ENCODE results near the gene SRSF2.
"Not testable (repeated sequence)": the region's sequence is repeated elsewhere in the genome, so short reads cannot be mapped to it uniquely, and the experiment has no call there.

The SRSF2 gene

GRCh38 chr17:76737082-76737675 is at the start of gene SRSF2:
TSS of gene SRSF2 (minus strand) at chr17:76737331. CDS start at chr17:76737160, 171 bp downstream.
- peak; percentile 99 for DNase-seq

- no peak for DNase-seq
Observed at GRCh38 chr17:76784926-76785325, 47.8 kb upstream of the SRSF2 start.

GRCh38 chr17:76783146-76783545 is 46.0 kb upstream of the SRSF2 start:
- no peak for DNase-seq

GRCh38 chr17:76781056-76781982 is 44.2 kb upstream of the SRSF2 start:
- no peak for DNase-seq

GRCh38 chr17:76775021-76775600 is 38.0 kb upstream of the SRSF2 start:
- DNase-seq: no peak

- DNase-seq: peak; percentile 23
Observed at GRCh38 chr17:76772842-76773525, 35.9 kb upstream of the SRSF2 start.

GRCh38 chr17:76758570-76758969 is 21.4 kb upstream of the SRSF2 start:
- no peak for DNase-seq

GRCh38 chr17:76757256-76757655 is 20.1 kb upstream of the SRSF2 start:
- no peak for DNase-seq

GRCh38 chr17:76755285-76755684 is 18.2 kb upstream of the SRSF2 start:
- DNase-seq: no peak

- DNase-seq: no peak
Observed at GRCh38 chr17:76753061-76753961, 16.2 kb upstream of the SRSF2 start.

GRCh38 chr17:76752006-76752405 is 14.9 kb upstream of the SRSF2 start:
- DNase-seq: no peak

GRCh38 chr17:76751416-76751993 is 14.4 kb upstream of the SRSF2 start:
- DNase-seq: no peak

GRCh38 chr17:76748657-76749056 is 11.5 kb upstream of the SRSF2 start:
- DNase-seq: no peak

- DNase-seq: no peak
Observed at GRCh38 chr17:76747716-76748363, 10.7 kb upstream of the SRSF2 start.

GRCh38 chr17:76745785-76746184 is 8.7 kb upstream of the SRSF2 start:
- not testable (repeated sequence) for DNase-seq

GRCh38 chr17:76744747-76745146 is 7.6 kb upstream of the SRSF2 start:
- DNase-seq: no peak

- no peak for DNase-seq
Observed at GRCh38 chr17:76742958-76743357, 5.8 kb upstream of the SRSF2 start.

GRCh38 chr17:76740329-76741118 is 3.4 kb upstream of the SRSF2 start:
- DNase-seq: peak; percentile 70

- DNase-seq: not testable (repeated sequence)
Observed at GRCh38 chr17:76739568-76740115, 2.5 kb upstream of the SRSF2 start.

- DNase-seq: no peak
Observed at GRCh38 chr17:76738468-76738850, 1.3 kb upstream of the SRSF2 start.

Measured in NCI-H1436 treated with DMSO at 0.1 percent for 48 hours (cell line).